ENCODE data around the gene RPS6KA2.

The RPS6KA2 gene

DNA sequence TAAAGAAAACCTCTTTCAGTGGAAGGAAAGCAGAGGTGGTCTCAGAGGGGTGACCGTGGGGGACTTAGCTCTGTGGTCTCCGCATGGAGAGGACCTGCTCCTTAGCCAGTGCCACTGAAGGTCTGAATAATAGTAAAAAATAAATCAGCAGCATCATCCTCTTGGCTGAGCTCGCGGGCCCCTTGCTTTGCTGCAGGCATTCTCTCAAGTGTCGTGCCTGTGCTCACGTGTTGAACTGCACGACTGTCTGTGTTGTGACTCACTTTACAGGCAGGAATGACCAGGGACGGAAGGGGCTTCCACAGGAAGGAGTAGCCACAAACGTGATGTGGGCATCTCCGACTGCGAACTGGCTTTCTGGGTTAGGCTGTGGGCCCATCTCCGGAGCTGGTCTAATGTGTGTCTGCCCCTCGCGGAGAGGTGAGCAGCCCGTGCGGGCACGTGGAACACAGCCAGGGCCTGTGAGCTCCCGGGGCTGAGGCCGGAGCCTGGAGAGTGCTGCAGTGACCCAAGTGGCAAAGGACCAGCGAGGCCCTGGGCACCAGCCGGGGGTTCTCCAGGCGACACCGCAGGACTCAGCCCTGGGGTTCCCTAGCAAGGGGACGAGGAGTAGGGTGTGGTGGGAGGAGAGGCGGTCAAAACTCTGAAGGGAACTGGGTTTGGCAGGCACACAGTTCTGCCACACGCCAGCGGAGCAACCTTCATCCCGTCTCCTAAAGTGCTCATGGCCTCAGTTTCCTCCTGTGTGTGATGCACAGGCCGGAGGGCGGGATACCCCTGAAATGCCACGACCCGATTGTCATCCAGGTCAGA, 129.8 kb downstream of the RPS6KA2 start:
- no peak for ATAC-seq

DNA sequence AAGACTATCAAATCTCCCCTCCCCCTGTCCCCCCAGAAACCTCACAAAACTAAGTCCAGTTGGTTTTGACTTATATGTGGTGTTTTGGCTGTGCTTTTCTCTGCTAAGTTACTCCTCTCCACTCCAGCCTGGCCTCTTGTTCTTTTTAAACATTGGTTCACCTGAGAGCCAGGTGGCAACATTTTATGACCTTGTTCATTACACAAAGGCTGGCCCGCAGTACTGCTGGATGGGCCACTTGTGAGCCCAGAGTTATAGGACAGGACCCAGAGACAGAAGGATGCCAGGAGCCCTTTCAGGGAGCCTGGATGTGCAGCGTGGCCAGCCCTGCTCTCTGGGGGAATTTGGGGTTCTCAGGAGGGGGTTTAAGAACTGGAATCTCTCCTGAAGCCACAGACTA, 130.6 kb downstream of the RPS6KA2 start:
- no peak for ATAC-seq

DNA sequence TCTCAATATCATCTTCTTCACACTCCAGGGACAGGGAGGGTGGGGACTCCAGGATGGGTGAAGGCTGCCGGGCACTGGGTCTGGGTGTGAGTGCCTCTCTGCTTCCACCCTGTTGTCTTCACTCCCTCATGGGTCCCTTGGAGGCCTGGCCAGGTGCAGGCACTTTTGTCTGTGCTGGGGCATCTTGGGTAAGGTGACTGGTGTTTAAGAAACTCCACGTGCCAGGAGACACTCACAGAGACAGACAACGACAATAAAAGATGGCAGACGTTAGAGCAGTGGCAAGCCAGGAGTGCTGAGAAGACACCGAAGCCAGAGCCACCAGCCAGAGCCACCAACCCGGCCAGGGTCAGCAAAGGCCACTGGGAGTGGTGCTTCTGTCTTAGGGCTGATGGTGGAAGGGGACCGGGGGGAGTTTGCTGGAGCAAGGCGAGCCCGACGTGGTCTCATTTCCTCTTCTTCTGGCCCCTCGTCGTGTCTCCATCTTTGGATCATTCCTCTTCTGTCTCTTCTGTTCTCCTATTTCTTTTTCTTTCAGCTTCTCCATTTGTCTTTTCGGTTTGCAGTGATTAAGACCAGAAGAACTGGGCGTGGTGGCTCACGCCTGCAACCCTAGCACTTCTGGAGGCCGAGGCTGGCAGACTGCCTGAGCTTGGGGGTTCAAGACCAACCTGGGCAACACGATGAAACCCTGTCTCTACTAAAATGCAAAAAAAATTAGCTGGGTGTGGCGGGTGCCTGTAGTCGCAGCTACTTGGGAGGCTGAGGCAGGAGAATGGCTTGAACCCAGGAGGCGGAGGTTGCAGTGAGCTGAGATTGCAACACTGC, 131.3 kb downstream of the RPS6KA2 start:
- ATAC-seq: no peak

GRCh38 chr6:166494757-166495486, 132.1 kb downstream of the RPS6KA2 start:
- ATAC-seq: peak; percentile 47 to 52

DNA sequence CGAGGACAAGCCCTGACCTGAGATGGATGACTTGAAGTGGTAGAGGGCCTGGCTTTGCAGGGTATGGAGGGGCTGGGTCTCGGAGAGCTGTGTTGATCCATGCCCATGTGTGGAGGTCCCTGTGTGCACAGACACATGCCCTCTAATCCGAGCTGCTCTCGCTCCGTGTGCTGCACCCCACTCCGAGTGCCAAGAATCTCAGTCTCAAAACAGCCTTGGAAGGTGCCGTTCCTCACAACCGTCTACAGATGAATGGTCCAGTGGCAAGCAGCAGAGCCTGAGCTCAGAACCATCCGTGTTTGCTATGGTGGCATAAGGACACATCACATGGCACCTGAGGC, 133.0 kb downstream of the RPS6KA2 start:
- ATAC-seq: no peak

GRCh38 chr6:166493427-166494100, 133.5 kb downstream of the RPS6KA2 start:
- ATAC-seq: no peak

DNA sequence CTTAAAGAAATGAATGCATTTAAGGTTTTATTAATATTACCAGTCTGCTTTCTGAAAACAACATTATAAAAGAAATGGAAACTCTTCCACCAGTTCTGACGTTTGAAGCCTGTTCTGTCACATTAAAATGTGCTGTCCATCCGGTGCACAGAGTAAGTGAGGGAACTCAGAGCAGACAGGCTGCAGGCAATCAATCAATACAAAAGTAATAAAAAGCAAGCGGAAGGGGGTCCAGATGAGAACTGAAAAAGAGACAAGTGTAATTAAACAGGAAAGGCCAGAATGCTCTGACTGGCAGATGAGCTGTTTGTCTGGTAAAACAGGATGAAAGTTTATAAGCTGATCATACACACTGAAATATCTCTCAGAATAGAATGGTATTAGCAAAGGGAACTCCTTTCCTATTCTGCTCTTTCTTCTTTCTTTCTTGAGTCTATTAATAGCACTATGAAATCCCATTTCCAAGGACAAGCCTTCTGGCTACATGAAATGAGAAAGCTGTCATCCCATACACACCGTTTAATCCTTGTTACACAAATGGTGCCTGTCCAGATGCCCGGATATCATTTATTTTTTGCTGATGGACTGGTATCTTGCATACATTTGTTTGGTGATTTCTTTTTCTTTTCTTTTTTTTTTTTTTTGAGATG, 134.8 kb downstream of the RPS6KA2 start:
- ATAC-seq: no peak

GRCh38 chr6:166490671-166491500, 136.2 kb downstream of the RPS6KA2 start:
- no peak for ATAC-seq

DNA sequence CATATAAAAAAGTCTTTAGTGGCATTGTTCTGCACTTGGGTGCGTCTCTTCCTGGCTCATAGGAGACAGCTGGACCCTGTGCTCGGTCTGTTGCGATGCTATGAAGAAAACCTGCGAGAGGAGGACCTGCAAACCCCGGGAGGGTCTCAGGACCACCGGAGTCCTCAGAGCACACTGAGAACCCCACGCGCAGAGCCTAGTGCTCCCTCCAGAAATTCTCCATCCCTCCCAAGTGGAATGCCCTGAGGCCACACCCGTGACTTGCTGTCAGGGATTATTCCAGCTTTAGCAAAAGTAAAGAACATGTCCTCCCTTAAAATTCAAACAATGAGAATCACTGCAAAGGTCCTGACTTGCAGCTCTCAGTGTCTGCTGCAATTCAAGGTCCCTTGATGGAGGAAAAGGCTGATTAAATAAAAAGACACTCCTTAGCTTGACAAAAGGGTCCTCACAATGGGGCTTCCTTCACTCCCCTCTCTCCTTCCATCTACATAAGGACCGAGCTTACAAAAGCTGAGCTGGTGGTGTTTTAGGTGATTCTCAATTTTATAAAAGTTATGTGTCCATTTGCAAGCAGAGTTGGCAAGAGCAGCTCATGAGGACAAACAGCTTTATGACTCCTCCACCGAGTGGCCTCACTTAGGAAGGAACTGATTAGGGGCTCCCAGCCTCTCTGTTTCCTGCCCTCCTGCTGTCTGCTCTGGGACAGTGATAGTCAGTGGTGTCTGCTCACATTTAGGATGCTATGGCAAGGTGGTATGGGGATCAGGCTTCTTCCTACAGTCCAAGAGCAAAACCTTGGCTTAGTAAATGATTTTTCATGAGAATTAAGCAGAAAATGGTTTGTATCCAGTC, 137.5 kb downstream of the RPS6KA2 start:
- ATAC-seq: no peak

- no peak for ATAC-seq
Observed at GRCh38 chr6:166488701-166489100, 138.3 kb downstream of the RPS6KA2 start.

DNA sequence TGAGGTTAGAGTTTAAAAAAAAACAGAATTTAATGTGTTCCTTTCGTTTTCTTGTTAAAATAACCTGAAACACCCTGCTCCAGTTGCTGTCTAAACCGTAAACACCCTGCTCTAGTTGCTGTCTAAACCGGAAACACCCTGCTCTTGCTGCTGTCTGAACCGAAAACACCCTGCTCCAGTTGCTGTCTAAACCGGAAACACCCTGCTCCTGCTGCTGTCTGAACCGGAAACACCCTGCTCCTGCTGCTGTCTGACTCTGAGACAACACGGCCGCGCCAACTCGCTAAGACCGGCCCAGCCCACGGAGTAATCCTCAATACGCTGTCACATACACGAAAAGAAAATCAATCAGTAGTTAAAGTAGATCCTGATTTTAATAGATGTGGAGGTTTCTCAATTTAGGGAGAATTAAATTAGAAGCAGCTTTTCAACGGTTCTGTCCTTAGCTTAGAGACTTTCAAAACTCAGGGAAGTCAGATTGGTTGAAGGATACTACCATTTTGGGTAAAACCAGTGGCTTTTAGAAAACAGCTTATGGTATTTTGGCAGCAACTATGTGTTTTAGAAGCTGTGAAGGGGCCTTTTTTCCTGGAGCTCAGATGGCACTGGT, 138.9 kb downstream of the RPS6KA2 start:
- ATAC-seq: peak; percentile 95 to 96

GRCh38 chr6:166487148-166487547, 139.9 kb downstream of the RPS6KA2 start:
- no peak for ATAC-seq

GRCh38 chr6:166486536-166486880, 140.5 kb downstream of the RPS6KA2 start:
- ATAC-seq: no peak

GRCh38 chr6:166485651-166486535, 141.2 kb downstream of the RPS6KA2 start:
- ATAC-seq: no peak

GRCh38 chr6:166484863-166485262, 142.2 kb downstream of the RPS6KA2 start:
- no peak for ATAC-seq

- ATAC-seq: no peak
Observed at GRCh38 chr6:166483573-166484250, 143.3 kb downstream of the RPS6KA2 start.

DNA sequence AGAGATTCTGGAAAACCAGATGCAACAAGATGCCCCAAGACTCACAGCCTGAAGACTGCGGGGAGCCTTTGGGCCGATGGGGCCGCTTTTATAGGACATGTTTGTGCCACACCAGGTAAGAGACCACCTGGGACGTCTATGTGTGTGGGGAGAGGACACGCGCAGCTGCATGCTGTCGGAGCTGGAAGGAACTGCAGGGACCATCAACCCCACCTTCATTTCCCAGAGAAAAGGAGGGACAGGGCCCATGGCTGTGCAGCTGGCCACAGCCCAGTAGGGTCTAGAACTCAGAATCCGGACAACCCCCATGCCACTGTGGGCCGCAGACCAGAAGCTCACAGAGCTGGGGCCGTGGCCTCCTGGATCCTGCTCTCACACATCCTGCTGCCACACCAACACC, 144.0 kb downstream of the RPS6KA2 start:
- no peak for ATAC-seq

All from activated CD4-positive, CD25-positive, alpha-beta regulatory T cell treated with anti-CD3 and anti-CD28 coated beads, Interleukin-2, amount 50 U/mL, for 24 hours (primary cell).